ENCODE results near the gene PHRF1. TPM values are rescaled to one million over a fixed set of nuclear protein-coding genes. Genes with fewer than 3 reads are reported as not detected.

The PHRF1 gene
- total and polyA plus RNA-seq, 2 of the 4 experiments (the other 2 are of a cell fraction) = 10.9 to 17.5 TPM

GRCh38 chr11:562046-562645 is 14.1 kb upstream of the PHRF1 start:
- peaks cover 5% of the 10 kb centered on the region; the same call in 1 of the 2 replicates for H3K9me1 ChIP-seq (ENCODE audit: insufficient read depth, low read length)
- dilution Hi-C loops (cut with HindIII; ENCODE audit: low sequenced_read_pairs, unreplicated experiment) = no loop called here

More at GRCh38 chr11:562046-562645, 14.1 kb upstream of the PHRF1 start:
- TF ChIP-seq CTCF (conservative IDR thresholded peaks at IDR 0.05; ENCODE audit: low read depth, low read length) (no peak), RCOR1 (IDR thresholded peaks at IDR 0.05; ENCODE audit: insufficient replicate concordance, low read length) (no peak), RFX5 (IDR thresholded peaks at IDR 0.05; ENCODE audit: low read depth, low read length) (no peak), MAZ (IDR thresholded peaks at IDR 0.05; ENCODE audit: borderline replicate concordance, low read depth, low read length) (no peak), POLR2A (IDR thresholded peaks at IDR 0.05; ENCODE audit: low read depth, low read length) (no peak), NFE2L2 (IDR thresholded peaks at IDR 0.05; ENCODE audit: low read depth, low read length) (no peak), BHLHE40 (IDR thresholded peaks at IDR 0.05; ENCODE audit: low read depth, low read length) (no peak), SMC3 (IDR thresholded peaks at IDR 0.05; ENCODE audit: low read depth, low read length) (no peak), ELK1 (IDR thresholded peaks at IDR 0.05; ENCODE audit: borderline replicate concordance, low read depth, low read length) (no peak)
- H2BK15ac ChIP-seq (ENCODE audit: low read depth, low read length) = no peak overlapping the region
- H3K4me3 ChIP-seq (ENCODE audit: insufficient read depth, low read depth, low read length) = peak overlapping the region; percentile 97; the same call in 1 of the 2 replicates
- H3K9ac ChIP-seq (ENCODE audit: low read depth, low read length) = no peak overlapping the region
- ChIA-PET CTCF (no interaction called here), POLR2A (ENCODE audit: unreplicated experiment) (interaction anchor here (0.5 kb wide), 1 partner anchor 163 kb away, joined by 3 read pairs; no protein-coding TSS in a partner anchor)
- no peak overlapping the region for H4K91ac ChIP-seq (ENCODE audit: insufficient read depth, low read depth, low read length)
- no peak overlapping the region for H4K8ac ChIP-seq (ENCODE audit: low read depth in 2 of 2, low read length in 2 of 2)
- no peak overlapping the region for H2BK20ac ChIP-seq (ENCODE audit: low read depth, low read length)
- H2BK120ac ChIP-seq (ENCODE audit: low read depth, low read length) = no peak overlapping the region
- H3K4me1 ChIP-seq (ENCODE audit: control insufficient read depth, insufficient read depth, low read length) = peaks cover 17% of the 10 kb centered on the region
- in situ Hi-C loops (cut with MboI; ENCODE audit: low sequenced_read_pairs) (no loop called here), intact Hi-C loops (cut with micrococcal nuclease) (no loop called here)
- H3K4ac ChIP-seq (ENCODE audit: low read depth, low read length) = no peak overlapping the region
- H3K18ac ChIP-seq (ENCODE audit: low read depth, low read length) = no peak overlapping the region
- H2AK5ac ChIP-seq (ENCODE audit: low read depth, low read length) = 0 out of 2 replicates have a peak overlapping the region, but pooled peaks have one; percentile 88
- no peak overlapping the region; the same call in 1 of the 2 replicates for H3K4me2 ChIP-seq (ENCODE audit: low read depth, low read length)
- H4K20me1 ChIP-seq (ENCODE audit: insufficient read depth, low read length) = peaks cover 22% of the 10 kb centered on the region
- WGBS, 2 experiments (ENCODE audit: extremely low coverage in 2 of 2, insufficient read length in 1 of 2) = 93% methylated on average over 13 of the region's 29 CpGs; no CpG with 5 or more reads in 1 of the 2 experiments
- H4K5ac ChIP-seq (ENCODE audit: low read depth, low read length) = no peak overlapping the region
- no TSS peak for BruUV-seq (replicated peaks)
- H3K36me3 ChIP-seq (ENCODE audit: control insufficient read depth, insufficient read depth, low read length) = peaks cover 11% of the 10 kb centered on the region
- no peak overlapping the region for H3K27ac ChIP-seq (ENCODE audit: insufficient read depth, low read length)
- no peak overlapping the region for H3K14ac ChIP-seq (replicated peaks; ENCODE audit: low read depth, low read length)
- peak overlapping the region; percentile 85 for H2AK9ac ChIP-seq (replicated peaks; ENCODE audit: low read depth, low read length, poor library complexity)
- no peak overlapping the region for H2AFZ ChIP-seq (replicated peaks; ENCODE audit: low read length, poor library complexity)
- H3K23ac ChIP-seq (ENCODE audit: low read depth, low read length) = no peak overlapping the region
- peaks cover 25 to 32% of the 10 kb centered on the region in 2 experiments; a peak in 3 of 4 replicates for H3K79me1 ChIP-seq (ENCODE audit: low read depth in 1 of 2, low read length in 2 of 2)
- DNase-seq = no peak
- peaks cover 19% of the 10 kb centered on the region for H3K27me3 ChIP-seq (ENCODE audit: control insufficient read depth, insufficient read depth, low read length)
- no peak for ATAC-seq (ENCODE audit: low read depth)
- no peaks in the 10 kb centered on the region for H3K9me3 ChIP-seq (ENCODE audit: control insufficient read depth, insufficient read depth, low read length)
- H2BK5ac ChIP-seq (ENCODE audit: low read depth, low read length, poor library complexity, severe bottlenecking) = no peak overlapping the region
- H3K56ac ChIP-seq (ENCODE audit: extremely low read depth, insufficient read depth, low read length) = no peak overlapping the region

Data from IMR-90 (cell line).